CD4-positive, alpha-beta T cell treated with Interleukin-17A for 4 hours (primary cell): Measurements from ENCODE around the gene IL22.
A peak's percentile ranks its signal among the peaks of the same experiment; 100 is the strongest.
"Not testable (repeated sequence)": the region's sequence is repeated elsewhere in the genome, so short reads cannot be mapped to it uniquely, and the experiment has no call there.

ENCODE experiments used
- DNase-seq: peaks from one replicate; pipeline ENCODE4 v3.0.0-alpha.2; 2020; ENCODE audit warnings: mixed read lengths

IL22 gene

DNA sequence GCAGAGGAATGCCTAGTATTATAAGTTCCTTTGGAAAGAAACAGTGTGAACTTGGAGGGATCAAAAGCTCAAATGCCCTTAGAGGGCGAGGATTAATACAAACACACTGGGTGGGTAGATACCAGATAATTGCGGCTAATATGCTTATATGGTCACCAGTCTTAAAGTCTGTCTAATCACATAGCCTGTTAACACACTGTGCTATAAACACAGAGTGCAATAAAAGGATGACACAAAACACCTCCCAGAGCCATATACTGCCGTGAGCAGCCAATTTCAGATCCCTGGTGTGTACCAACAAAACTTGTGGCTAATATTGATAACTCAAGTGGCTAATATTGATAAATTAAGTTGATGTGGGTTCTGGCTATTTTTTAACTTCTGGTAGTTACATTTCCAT is 26.0 kb downstream of the IL22 start:
- no peak for DNase-seq

DNA sequence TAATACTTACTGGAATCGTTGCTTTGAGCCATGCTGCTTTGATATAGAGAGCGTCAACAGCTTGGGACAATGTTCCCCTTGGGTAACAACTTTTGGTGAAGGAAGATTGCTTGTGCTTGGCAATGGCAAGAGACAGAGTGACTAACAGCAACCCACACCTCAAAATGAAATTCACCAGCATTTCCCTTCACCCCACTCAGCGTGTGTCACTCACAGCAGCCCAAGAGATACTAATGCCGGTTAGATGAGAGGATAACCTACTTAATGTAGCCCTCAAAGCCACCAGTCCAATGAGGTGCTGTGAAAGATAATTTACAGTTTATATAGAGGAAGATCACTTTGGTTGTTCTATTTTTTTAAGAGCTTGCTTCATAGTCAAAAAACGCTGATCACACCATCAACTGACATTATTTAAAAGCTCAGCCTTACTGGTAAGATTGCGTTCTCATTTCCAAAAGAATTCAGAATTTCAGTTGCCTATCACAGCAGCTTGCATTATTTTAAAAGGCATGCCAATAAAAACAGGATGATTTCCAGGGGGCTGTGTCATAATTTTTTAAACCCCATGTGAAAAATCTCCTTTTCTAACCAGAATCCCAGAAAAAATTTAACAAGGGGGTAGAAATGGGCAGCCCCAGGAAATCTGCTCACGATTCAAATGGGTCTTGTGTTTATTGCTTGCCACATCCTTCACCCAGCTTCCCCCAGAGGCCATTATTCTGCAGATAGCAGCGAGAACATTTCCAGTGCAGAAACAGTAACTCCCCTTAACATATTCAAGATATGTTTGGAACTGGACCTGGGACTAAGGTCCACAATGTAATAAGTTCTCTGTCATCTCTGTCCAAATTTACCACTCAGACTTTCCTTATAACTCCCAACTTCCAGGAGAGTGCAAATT is 27.6 kb downstream of the IL22 start, which contains the start of gene IL26:
TSS of gene IL26 (minus strand) at position 235 of the 901 bp plus-strand sequence. CDS start at position 181, 54 bp downstream.
- no peak for DNase-seq

DNA sequence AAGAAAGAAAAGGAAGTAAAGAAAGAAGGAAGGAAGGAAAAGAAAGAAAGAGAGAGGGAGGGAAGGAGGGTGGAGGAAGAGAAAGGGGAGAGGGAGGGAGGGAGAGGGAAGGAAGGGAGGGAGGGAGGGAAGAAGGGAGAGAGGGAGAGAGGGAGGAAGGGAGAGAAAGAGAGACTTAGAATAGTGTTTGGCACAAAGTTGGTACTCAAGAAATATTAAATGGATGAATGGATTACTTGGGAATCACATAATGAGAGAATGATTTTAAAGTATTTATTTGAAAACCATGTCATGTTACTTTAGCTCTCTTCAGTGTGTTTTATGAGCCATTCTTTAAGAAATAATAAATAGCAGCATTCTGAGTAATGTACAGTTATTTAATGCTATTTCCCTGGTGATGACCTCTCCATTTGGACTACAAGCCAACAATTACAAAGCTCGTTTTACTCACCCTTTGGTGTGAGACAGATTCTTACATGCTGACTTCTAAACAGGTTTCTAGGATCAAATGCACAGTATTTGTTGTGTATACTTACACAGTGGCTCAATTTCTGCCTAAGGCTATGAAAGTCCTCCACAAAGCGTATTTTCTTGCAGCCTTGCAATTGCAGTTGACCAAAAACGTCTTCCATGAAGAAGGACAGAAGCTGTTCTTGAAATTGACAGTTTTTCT is 28.7 kb downstream of the IL22 start:
- DNase-seq: no peak

DNA sequence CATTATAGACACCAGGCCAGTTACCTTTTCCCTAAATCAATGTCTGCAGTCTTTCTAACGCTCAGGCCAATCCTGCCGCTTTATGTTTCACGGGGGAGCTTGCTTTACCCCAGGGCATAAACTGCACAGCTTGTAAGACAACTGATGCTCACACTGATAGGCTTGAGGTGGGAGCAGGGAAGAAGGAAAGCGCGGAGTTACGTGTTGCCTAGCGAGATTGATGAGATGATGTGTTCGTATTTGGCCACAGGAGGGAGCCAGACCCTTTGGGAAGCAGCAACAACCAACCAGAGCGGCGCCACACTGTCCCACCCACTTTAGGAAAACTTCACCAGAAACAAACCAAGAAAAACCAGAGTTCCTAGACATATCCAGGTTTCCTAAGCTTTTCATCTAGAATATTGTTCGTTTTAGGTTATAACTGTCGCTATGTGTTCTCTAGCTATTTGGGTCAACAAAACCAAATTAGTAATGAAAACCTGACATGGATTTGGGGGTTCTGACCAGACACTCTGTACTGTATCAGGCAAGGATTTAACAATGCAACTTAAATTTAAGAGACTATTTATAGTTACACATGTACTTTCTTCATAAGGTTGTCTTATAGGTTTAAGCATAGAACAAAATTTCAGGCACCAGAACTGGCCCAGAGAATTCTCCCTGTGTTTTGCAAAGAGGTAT is 30.2 kb downstream of the IL22 start:
- DNase-seq: peak; percentile 82

DNA sequence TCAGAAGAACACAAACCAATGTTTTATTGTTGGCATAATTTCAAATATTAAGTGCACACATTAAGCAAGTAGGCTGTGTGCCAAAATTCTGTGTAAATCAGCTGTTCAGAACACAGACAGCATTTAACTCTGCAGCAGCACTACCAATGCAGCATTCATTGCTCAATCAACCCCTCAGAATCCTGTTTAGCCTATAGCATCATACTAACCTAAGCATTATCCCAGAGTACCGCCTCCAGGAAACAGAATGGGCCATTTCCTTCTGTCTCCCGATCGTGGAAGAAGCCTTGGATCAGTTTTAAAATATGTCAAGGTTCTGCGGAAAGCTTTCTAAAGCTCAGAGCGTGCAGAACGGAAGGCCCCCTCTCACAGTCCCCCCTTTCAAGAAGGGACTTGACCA is 31.1 kb downstream of the IL22 start:
- no peak for DNase-seq

DNA sequence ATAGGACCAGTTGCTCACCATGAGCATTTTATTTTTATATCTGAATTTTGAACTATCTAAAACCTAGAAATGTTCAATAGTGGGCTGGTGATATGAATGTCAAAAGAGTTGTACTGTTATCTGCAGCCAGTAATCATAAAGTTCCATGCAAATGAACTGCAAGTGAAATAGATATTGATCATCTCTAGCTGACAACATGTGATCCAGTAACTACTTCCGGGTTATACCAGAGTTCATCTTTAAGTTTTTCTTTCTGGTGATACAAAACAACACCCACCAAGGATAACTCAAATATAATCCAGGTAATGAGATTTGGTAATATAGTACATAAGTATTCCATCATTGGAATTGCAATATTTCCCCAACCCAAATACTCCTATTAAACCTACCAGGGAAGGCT is 31.9 kb downstream of the IL22 start:
- no peak for DNase-seq

DNA sequence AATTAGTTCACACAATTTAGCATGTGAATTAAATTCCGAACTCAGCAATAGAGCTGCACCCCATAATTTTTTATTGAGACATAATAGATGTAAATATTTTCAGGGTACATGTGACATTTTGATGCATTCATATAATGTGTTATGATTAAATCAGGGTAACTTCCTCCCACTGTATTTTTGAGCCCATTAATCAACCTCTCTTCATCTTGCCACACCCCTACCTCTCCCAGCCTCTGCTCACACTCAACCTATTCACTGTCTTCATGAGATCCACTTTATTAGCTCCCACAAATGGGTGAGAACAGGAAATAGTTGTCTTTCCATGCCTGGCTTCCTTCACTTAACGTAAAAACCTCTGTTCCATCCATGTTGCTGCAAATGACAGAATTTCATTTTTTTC is 42.5 kb downstream of the IL22 start:
- DNase-seq: no peak

DNA sequence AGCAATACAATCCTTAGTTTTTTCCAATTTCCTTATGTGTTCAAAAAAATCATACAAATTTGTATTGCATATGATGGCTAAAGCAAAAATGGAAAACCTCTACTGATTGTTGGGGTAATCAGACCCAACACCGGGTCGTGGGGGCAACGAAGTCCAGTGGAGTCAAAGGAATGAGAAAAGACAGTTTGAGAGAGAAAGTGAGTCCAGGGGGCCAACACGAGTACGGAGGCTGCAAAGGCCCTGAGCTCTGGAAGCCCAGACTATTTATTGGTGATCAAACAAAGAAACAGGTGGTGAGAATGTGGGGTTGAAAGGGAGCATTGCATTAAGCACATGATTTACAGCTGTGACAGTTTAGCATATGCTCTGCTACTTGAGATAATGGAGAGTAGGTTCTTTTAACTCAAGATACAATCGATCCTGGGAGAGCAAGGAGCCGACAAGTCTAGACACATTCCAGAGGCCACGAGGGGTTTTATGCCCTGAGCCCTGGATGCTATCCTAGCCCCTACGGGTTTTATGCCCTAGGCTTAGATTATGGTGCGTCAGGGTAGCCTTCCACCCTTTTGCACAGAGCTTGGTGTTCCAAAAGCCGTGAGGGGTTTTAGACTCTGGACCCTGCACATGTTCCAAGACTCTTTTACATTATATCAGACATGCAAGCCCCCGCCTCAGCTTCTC is 44.2 kb downstream of the IL22 start:
- not testable (repeated sequence) for DNase-seq

DNA sequence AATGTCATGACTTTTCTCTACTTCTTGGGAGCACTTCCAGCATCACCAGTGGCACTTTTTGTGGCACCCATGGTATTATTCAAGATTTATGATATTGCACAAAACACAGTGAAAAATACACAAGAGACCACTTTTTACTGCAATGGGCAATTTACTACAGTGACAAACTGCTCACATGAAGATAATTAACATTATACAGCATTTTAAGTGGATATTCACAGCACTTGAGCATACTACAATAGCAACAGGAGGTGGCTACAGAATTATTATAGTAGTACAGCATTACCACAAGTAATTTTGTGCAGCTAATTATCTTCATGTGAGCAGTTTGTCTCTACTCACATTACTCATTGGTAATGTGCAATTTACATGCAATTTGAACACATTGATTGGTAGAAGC is 46.1 kb downstream of the IL22 start:
- no peak for DNase-seq

DNA sequence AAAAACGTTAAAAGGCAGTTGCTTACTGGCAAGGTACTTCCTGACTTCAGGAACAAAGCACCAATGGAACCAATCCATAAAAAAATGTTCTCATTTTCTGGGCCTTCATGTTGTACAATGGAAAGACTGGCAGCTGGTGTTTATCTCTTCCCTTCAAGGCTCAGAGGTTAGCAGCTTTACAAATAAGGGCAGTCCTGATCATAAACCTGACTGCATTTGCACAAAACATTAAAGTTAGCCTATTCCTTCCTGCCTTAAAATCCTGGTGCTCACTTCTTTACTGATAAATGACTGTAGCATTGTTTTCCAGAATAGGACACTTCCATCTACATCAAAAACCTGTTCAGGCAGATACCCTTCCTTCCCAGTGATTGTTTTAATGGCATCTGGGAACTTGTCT is 47.0 kb downstream of the IL22 start:
- DNase-seq: no peak

DNA sequence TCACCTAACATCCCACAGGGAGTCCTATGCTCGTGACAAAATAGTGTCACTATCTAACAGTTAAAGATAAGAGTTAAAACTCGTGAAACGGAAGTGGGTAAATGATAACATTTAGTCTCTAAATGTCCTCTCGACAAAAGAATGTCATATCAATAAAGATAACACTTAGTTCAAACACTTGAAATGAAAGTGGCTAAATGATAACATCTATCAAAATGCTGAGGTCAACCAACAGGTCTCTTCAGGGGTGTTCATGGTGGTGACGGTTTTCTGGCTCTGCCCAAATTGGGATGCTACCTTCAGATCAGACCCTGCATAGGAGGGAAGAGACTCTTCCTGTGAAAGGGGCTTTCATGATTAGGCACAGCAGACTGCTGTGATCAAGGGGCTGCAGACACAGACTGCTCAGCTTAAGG is 49.9 kb downstream of the IL22 start:
- DNase-seq: no peak

DNA sequence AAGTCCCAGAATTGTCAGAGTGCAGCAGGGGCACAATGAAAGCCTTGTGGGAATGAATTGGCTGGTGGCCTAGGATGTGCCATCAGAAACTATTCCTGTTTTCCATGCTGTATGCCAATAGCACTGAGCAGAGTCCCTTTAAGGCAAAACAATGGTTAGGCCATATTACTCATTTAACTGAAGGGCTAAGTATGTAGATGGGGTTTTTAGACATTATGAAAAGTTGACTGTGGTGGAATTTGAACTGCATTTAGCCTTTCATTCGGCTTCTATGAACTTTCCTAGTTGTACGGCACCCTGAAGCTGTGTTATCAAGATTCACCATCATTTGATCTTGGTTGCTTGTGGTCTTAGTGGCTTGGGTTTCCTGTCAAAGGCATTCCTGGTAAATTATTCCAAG is 52.5 kb downstream of the IL22 start:
- DNase-seq: no peak

DNA sequence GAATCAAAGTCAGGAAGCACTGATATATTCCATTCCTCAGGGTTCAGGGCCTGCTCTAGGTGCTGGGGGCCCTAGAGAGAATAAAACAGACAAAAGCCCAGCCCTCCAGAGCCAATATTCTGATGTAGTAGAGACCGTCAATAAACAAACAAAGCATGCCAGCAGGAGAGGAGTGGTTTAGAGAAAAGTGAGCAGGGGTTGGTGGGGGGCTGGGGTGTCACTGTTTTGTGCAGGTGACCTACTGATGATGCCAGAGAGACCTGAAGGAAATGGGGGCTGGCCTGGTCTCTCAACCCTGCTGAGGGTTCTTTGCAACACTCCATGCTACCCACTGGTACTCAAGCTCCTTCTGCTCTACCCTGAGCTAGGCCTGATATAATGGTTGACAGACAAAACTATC is 54.3 kb downstream of the IL22 start:
- no peak for DNase-seq

DNA sequence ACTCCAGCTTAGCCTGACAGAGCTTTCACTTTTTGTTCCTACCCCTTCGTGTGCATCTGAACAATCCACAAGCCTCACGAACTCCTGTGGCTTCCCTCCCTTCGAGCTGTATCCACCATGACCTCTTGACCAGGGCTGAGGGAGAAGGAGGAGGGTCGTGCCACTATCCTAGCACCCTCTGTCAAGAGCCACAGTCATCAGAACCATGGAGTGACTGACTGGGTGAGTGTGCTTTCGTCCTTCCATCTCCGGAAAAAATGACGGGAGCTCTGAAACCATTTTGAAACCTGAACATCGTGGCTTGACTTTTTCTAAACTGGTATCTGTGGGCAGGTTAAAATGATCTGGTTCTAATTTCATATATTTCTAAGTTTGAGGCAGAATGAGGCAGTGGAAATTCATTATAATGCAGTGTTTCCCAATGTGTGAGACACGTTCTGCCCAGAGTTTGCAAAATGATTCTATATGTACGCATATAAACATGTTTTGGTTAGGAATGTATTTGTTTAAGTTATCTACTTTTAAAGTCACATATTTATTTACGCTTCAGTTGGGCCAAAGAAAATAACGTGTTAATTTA is 54.8 kb downstream of the IL22 start:
- no peak for DNase-seq
